Peyer's patch (tissue), 4 donors: ENCODE data around the gene CDYL. TPM values are rescaled to one million over a fixed set of nuclear protein-coding genes. Genes with fewer than 3 reads are reported as not detected.

ENCODE experiments used
- DNase-seq, 3 donors: peaks; one replicate each; pipeline ENCODE4 v3.0.0-alpha.2; 2017 to 2019
- H3K27ac ChIP-seq, 4 donors: fragments of 200-600 bp; sonication (generic); one replicate each; pipeline ENCODE4 v1.5.1; 2016 to 2019
- H3K27me3 ChIP-seq, 2 donors: fragments of 200-600 bp; sonication (generic); one replicate each; pipeline ENCODE4 v1.5.1; 2019
- H3K36me3 ChIP-seq, 3 donors: fragments of 200-600 bp; sonication (generic); one replicate each; pipeline ENCODE4 v1.5.1; 2016 to 2019
- H3K4me1 ChIP-seq, 4 donors: fragments of 200-600 bp; sonication (generic); one replicate each; pipeline ENCODE4 v1.5.1; 2016 to 2019
- H3K4me3 ChIP-seq, 4 donors: fragments of 200-600 bp; sonication (generic); 1 replicate in 3 of 4; 2 replicates in 1 of 4; pipeline ENCODE4 v1.5.1; 2016 to 2019; ENCODE audit warnings: mild to moderate bottlenecking in 1 of 4
- H3K9me3 ChIP-seq, 4 donors: fragments of 200-600 bp; sonication (generic); one replicate each; pipeline ENCODE4 v1.5.1; 2016 to 2019; ENCODE audit warnings: mild to moderate bottlenecking in 1 of 4
- POLR2A ChIP-seq, 2 donors: fragments of 450-650 bp; IDR thresholded peaks; one replicate each; pipeline ENCODE4 v1.5.1; 2017; ENCODE audit warnings: antibody characterized with exemption in 2 of 2, mild to moderate bottlenecking in 2 of 2, moderate library complexity in 2 of 2
- total RNA-seq, 4 donors: library from RNA; depleted of rRNA; stranded (reverse); fragments of >200 nt; gene quantifications; one replicate each; pipeline ENCODE4 v1.1.0, GENCODE V29; 2016
- TF ChIP-seq, protein P1 (sequence below), 6 experiments: fragments of 450-650 bp in 4 of 6; fragments of 200-600 bp in 2 of 6; sonication (generic) in 1 of 6; IDR thresholded peaks; one replicate each; pipeline ENCODE4 v1.5.1; 2017 to 2019; ENCODE audit warnings: antibody characterized with exemption in 6 of 6, mild to moderate bottlenecking in 3 of 6, moderate library complexity in 1 of 6

CDYL gene
- total RNA-seq, 4 donors from 2014 or later, result 31.2 to 77.6 (median 35.2) TPM

DNA sequence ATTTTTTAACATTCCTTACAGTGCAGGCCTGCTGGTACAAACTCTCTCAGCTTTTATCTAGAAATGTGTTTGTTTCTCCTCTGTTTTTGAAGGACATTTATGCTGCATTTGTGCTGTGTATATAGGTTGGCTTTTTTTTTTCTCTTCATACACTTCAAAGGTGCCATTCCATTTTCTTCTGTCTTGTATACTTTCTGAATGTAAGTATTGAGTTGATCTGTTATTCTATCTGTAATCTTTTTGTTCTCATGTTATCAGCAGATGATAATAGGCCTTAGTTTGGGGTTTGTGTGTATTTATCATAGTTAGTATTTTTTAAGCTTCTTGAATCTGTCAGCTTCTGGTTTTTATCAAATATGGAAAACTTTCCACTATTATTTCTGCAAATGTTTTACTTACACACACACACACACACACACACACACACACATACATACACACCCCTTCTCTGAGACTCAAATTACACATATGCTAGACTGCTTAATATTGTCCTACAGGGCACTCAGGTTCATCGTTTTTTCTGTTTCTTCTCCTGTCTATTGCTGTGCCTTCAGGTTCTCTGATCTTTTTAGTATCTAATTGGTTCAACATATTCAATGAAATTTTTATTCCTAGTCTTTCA is 153.0 kb downstream of the CDYL start:
- Histone ChIP-seq H3K27me3 (no peaks in the 10 kb centered on the region), H3K36me3 (no peaks in the 10 kb centered on the region)
- no peak for DNase-seq

GRCh38 chr6:4930025-4930691 is 154.0 kb downstream of the CDYL start:
- Histone ChIP-seq H3K4me3 (no peak overlapping the region), H3K4me1 (peaks cover 0 to 28% (median 2%) of the 10 kb centered on the region in 4 donors), H3K27me3 (no peaks in the 10 kb centered on the region), H3K27ac (peak overlapping the region in 1 of 4 donors; percentile 8), H3K9me3 (no peaks in the 10 kb centered on the region), H3K36me3 (no peaks in the 10 kb centered on the region)
- no peak for TF ChIP-seq POLR2A (IDR thresholded peaks at IDR 0.05)
- TF ChIP-seq, protein P1, sequence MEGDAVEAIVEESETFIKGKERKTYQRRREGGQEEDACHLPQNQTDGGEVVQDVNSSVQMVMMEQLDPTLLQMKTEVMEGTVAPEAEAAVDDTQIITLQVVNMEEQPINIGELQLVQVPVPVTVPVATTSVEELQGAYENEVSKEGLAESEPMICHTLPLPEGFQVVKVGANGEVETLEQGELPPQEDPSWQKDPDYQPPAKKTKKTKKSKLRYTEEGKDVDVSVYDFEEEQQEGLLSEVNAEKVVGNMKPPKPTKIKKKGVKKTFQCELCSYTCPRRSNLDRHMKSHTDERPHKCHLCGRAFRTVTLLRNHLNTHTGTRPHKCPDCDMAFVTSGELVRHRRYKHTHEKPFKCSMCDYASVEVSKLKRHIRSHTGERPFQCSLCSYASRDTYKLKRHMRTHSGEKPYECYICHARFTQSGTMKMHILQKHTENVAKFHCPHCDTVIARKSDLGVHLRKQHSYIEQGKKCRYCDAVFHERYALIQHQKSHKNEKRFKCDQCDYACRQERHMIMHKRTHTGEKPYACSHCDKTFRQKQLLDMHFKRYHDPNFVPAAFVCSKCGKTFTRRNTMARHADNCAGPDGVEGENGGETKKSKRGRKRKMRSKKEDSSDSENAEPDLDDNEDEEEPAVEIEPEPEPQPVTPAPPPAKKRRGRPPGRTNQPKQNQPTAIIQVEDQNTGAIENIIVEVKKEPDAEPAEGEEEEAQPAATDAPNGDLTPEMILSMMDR (IDR thresholded peaks at IDR 0.05), result no peak
- DNase-seq, result no peak

More for the DNA sequence above, 153.0 kb downstream of the CDYL start:
- Histone ChIP-seq H3K4me1 (peaks cover 0 to 28% (median 2%) of the 10 kb centered on the region in 4 donors), H3K27ac (no peak overlapping the region), H3K4me3 (no peak overlapping the region), H3K9me3 (no peaks in the 10 kb centered on the region)
- TF ChIP-seq, protein P1 (IDR thresholded peaks at IDR 0.05), result no peak

- H3K36me3 ChIP-seq, result no peaks in the 10 kb centered on the region
- peak in 2 of 3 donors; percentile 58 to 81 for DNase-seq
- H3K4me1 ChIP-seq, result peaks cover 0 to 28% (median 2%) of the 10 kb centered on the region in 4 donors
- H3K4me3 ChIP-seq, result no peak overlapping the region
- TF ChIP-seq, protein P1 (IDR thresholded peaks at IDR 0.05), result no peak
- TF ChIP-seq POLR2A (IDR thresholded peaks at IDR 0.05), result peak in 1 of 2 donors; percentile 45
- peak overlapping the region in 3 of 4 donors; percentile 34 to 86 (median 47) for H3K27ac ChIP-seq
- H3K9me3 ChIP-seq, result no peaks in the 10 kb centered on the region
- no peaks in the 10 kb centered on the region for H3K27me3 ChIP-seq
Measured at GRCh38 chr6:4931530-4932227, 155.5 kb downstream of the CDYL start.

DNA sequence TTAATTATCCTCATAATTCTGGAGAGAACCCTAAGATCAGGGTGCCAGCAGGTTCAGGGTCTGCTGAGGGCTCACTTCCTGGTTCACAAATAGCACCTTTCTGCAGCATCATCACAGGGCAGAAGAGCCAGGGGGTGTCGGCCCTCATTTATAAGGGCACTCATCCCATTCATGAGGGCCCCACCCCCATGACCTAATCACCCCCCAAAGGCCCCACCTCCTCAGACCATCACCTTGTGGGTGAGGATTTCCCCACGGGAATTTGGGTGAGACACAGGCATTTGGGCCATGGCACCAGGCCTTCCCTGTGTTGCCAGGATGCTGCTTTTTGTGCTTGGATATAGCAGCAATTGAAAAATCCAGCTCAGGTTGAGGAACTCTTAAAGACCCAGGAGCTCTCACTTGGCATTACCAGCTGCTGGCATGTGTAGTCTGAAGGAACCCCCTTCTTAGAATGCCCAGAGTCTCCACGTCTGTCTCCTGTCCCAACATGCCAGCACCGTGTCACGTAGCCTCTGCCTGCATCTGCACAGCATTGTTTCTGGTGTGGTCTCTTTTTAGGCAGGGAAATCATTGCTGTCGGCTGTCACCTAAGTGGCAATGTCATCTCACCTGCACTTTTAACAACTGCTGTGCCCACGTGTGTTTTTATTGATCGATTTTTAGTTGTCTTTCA is 156.2 kb downstream of the CDYL start:
- DNase-seq, result no peak
- H3K27ac ChIP-seq, result peak overlapping the region in 3 of 4 donors; percentile 34 to 86 (median 47)
- H3K27me3 ChIP-seq, result no peaks in the 10 kb centered on the region

GRCh38 chr6:4935486-4935885 is 159.3 kb downstream of the CDYL start:
- no peaks in the 10 kb centered on the region for H3K9me3 ChIP-seq
- no peak for TF ChIP-seq POLR2A (IDR thresholded peaks at IDR 0.05)
- TF ChIP-seq, protein P1 (IDR thresholded peaks at IDR 0.05), result no peak
- no peak overlapping the region for H3K27ac ChIP-seq
- DNase-seq, result no peak
- peaks cover 0 to 18% (median 2%) of the 10 kb centered on the region in 4 donors for H3K4me1 ChIP-seq
- no peak overlapping the region for H3K4me3 ChIP-seq
- H3K27me3 ChIP-seq, result no peaks in the 10 kb centered on the region
- no peaks in the 10 kb centered on the region for H3K36me3 ChIP-seq

More for the DNA sequence above, 156.2 kb downstream of the CDYL start:
- no peak overlapping the region for H3K4me3 ChIP-seq
- no peaks in the 10 kb centered on the region for H3K36me3 ChIP-seq
- H3K4me1 ChIP-seq, result peaks cover 0 to 28% (median 2%) of the 10 kb centered on the region in 4 donors
- H3K9me3 ChIP-seq, result no peaks in the 10 kb centered on the region
- TF ChIP-seq POLR2A (IDR thresholded peaks at IDR 0.05), result no peak
- TF ChIP-seq, protein P1 (IDR thresholded peaks at IDR 0.05), result no peak
